ENCODE measurements around the gene TMED1.

Gene TMED1, protein sequence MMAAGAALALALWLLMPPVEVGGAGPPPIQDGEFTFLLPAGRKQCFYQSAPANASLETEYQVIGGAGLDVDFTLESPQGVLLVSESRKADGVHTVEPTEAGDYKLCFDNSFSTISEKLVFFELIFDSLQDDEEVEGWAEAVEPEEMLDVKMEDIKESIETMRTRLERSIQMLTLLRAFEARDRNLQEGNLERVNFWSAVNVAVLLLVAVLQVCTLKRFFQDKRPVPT

DNA sequence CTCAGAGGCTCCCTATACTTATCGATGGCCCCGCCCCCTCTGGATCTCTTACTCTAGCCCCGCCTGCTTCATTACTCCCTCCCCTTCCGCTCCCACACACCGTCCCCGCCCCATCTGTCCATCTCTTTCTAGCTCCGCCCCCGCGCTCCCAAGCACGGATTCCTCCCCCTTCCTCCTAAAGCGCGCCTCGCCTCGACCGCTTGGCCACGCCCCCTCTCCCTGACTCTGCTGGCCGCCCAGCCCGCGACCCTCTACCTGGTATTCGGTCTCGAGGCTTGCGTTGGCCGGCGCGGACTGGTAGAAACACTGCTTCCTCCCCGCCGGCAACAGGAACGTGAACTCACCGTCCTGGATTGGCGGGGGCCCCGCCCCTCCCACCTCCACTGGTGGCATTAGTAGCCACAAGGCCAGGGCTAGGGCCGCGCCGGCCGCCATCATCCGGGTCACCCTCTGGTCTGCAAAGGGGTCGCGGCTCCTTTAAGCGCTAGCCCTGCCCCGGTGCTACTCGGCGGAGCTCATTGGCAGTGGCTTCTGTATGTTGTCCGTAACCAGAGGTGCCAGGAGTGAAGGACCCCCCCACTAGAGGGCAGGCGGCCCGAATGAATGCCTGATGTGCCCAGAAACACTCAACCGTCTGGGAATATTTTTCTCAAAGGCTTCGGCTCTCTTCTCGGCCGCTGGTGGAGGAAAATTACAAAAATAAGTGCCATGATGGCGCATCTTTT is at the start of gene TMED1:
TSS of gene TMED1 (minus strand) at position 459 of the 725 bp plus-strand sequence. CDS start at position 438, 21 bp downstream.
- H3K4me3 ChIP-seq (ENCODE audit: low read length) = peak within 1 kb of the TSS; percentile 95
- no peaks in the 10 kb centered on the region for H3K9me2 ChIP-seq (replicated peaks; ENCODE audit: control insufficient read depth, low read length)
- peak within 1 kb of the TSS; percentile 88 for H3K27ac ChIP-seq (ENCODE audit: low read depth, low read length)
- H4K20me1 ChIP-seq (ENCODE audit: control insufficient read depth, insufficient read depth, low read depth, low read length) = peaks cover 5% of the 10 kb centered on the region; the same call in 1 of the 2 replicates
- TF ChIP-seq EZH2phosphoT487 (IDR thresholded peaks at IDR 0.05; ENCODE audit: borderline replicate concordance, low read length) = no peak
- TF ChIP-seq, protein P1, sequence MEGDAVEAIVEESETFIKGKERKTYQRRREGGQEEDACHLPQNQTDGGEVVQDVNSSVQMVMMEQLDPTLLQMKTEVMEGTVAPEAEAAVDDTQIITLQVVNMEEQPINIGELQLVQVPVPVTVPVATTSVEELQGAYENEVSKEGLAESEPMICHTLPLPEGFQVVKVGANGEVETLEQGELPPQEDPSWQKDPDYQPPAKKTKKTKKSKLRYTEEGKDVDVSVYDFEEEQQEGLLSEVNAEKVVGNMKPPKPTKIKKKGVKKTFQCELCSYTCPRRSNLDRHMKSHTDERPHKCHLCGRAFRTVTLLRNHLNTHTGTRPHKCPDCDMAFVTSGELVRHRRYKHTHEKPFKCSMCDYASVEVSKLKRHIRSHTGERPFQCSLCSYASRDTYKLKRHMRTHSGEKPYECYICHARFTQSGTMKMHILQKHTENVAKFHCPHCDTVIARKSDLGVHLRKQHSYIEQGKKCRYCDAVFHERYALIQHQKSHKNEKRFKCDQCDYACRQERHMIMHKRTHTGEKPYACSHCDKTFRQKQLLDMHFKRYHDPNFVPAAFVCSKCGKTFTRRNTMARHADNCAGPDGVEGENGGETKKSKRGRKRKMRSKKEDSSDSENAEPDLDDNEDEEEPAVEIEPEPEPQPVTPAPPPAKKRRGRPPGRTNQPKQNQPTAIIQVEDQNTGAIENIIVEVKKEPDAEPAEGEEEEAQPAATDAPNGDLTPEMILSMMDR (IDR thresholded peaks at IDR 0.05; ENCODE audit: low read depth, low read length, poor library complexity, severe bottlenecking) = peak; percentile 14
- H3K79me2 ChIP-seq (ENCODE audit: control insufficient read depth, low read length) = no peaks in the 10 kb centered on the region
- H3K4me2 ChIP-seq (ENCODE audit: low read length) = peak within 1 kb of the TSS; percentile 96
- peaks cover 8% of the 10 kb centered on the region for H3F3A ChIP-seq (ENCODE audit: control insufficient read depth, insufficient read depth)
- H3K27me3 ChIP-seq (ENCODE audit: control insufficient read depth, low read length) = no peaks in the 10 kb centered on the region
- H3K4me1 ChIP-seq (ENCODE audit: control insufficient read depth, low read length) = peaks cover 30% of the 10 kb centered on the region
- H3K9me3 ChIP-seq (ENCODE audit: control insufficient read depth, insufficient read depth, low read length) = peaks cover 7% of the 10 kb centered on the region
- peaks cover 26% of the 10 kb centered on the region for H3K36me3 ChIP-seq (ENCODE audit: control insufficient read depth, low read length)

GRCh38 chr19:10885201-10886169 is 49.5 kb upstream of the TMED1 start:
- Histone ChIP-seq H3K27ac (ENCODE audit: low read depth, low read length) (no peak overlapping the region), H3K4me1 (ENCODE audit: control insufficient read depth, low read length) (peaks cover 13% of the 10 kb centered on the region), H3K4me3 (ENCODE audit: low read length) (no peak overlapping the region), H3K27me3 (ENCODE audit: control insufficient read depth, low read length) (no peaks in the 10 kb centered on the region), H3F3A (ENCODE audit: control insufficient read depth, insufficient read depth) (no peaks in the 10 kb centered on the region), H4K20me1 (ENCODE audit: control insufficient read depth, insufficient read depth, low read depth, low read length) (0 out of 2 replicates have a peak, but pooled peaks cover 5% of the 10 kb centered on the region), H3K9me3 (ENCODE audit: control insufficient read depth, insufficient read depth, low read length) (no peaks in the 10 kb centered on the region), H3K36me3 (ENCODE audit: control insufficient read depth, low read length) (peaks cover 15% of the 10 kb centered on the region), H3K4me2 (ENCODE audit: low read length) (no peak overlapping the region), H3K79me2 (ENCODE audit: control insufficient read depth, low read length) (peaks cover 87% of the 10 kb centered on the region), H3K9me2 (replicated peaks; ENCODE audit: control insufficient read depth, low read length) (no peaks in the 10 kb centered on the region)
- TF ChIP-seq, protein P1 (IDR thresholded peaks at IDR 0.05; ENCODE audit: low read depth, low read length, poor library complexity, severe bottlenecking) = no peak
- TF ChIP-seq EZH2phosphoT487 (IDR thresholded peaks at IDR 0.05; ENCODE audit: borderline replicate concordance, low read length) = no peak

GRCh38 chr19:10884274-10884673 is 48.3 kb upstream of the TMED1 start:
- H3K4me1 ChIP-seq (ENCODE audit: control insufficient read depth, low read length) = peaks cover 22% of the 10 kb centered on the region
- no peak overlapping the region for H3K4me2 ChIP-seq (ENCODE audit: low read length)
- no peaks in the 10 kb centered on the region for H3K27me3 ChIP-seq (ENCODE audit: control insufficient read depth, low read length)
- no peak overlapping the region for H3K27ac ChIP-seq (ENCODE audit: low read depth, low read length)
- H4K20me1 ChIP-seq (ENCODE audit: control insufficient read depth, insufficient read depth, low read depth, low read length) = 0 out of 2 replicates have a peak, but pooled peaks cover 5% of the 10 kb centered on the region
- H3K36me3 ChIP-seq (ENCODE audit: control insufficient read depth, low read length) = peaks cover 22% of the 10 kb centered on the region
- peaks cover 93% of the 10 kb centered on the region for H3K79me2 ChIP-seq (ENCODE audit: control insufficient read depth, low read length)
- H3K9me3 ChIP-seq (ENCODE audit: control insufficient read depth, insufficient read depth, low read length) = no peaks in the 10 kb centered on the region
- no peaks in the 10 kb centered on the region for H3K9me2 ChIP-seq (replicated peaks; ENCODE audit: control insufficient read depth, low read length)
- no peak for TF ChIP-seq EZH2phosphoT487 (IDR thresholded peaks at IDR 0.05; ENCODE audit: borderline replicate concordance, low read length)
- TF ChIP-seq, protein P1 (IDR thresholded peaks at IDR 0.05; ENCODE audit: low read depth, low read length, poor library complexity, severe bottlenecking) = no peak
- H3K4me3 ChIP-seq (ENCODE audit: low read length) = no peak overlapping the region
- H3F3A ChIP-seq (ENCODE audit: control insufficient read depth, insufficient read depth) = no peaks in the 10 kb centered on the region
